GM21423 (cell line): ENCODE measurements around the gene MAGI2.
A peak's percentile ranks its signal among the peaks of the same experiment; 100 is the strongest.

Experiments used
- ATAC-seq: cut with Tn5 transposase; IDR thresholded peaks from one replicate; pipeline ENCODE4 v1.9.1; 2021; ENCODE audit warnings: mild to moderate bottlenecking, moderate library complexity; ENCODE audit not compliant: unreplicated experiment

MAGI2 gene

GRCh38 chr7:78213402-78213801 is 1240.1 kb downstream of the MAGI2 start:
- ATAC-seq: no peak

- no peak for ATAC-seq
These were observed 1240.9 kb downstream of the MAGI2 start for GRCh38 chr7:78212476-78213060.

GRCh38 chr7:78207269-78207668 is 1246.2 kb downstream of the MAGI2 start:
- ATAC-seq: no peak

- no peak for ATAC-seq
These were observed 1246.7 kb downstream of the MAGI2 start for GRCh38 chr7:78206769-78207168.

GRCh38 chr7:78203042-78203720 is 1250.3 kb downstream of the MAGI2 start:
- no peak for ATAC-seq

- no peak for ATAC-seq
These were observed 1254.7 kb downstream of the MAGI2 start for GRCh38 chr7:78198756-78199155.

GRCh38 chr7:78197447-78197846 is 1256.0 kb downstream of the MAGI2 start:
- ATAC-seq: peak; percentile 58

GRCh38 chr7:78195281-78195680 is 1258.2 kb downstream of the MAGI2 start:
- ATAC-seq: no peak

- ATAC-seq: no peak
These were observed 1258.9 kb downstream of the MAGI2 start for GRCh38 chr7:78194611-78195010.

GRCh38 chr7:78191475-78192079 is 1261.9 kb downstream of the MAGI2 start:
- ATAC-seq: no peak

GRCh38 chr7:78189762-78190161 is 1263.7 kb downstream of the MAGI2 start:
- ATAC-seq: no peak

GRCh38 chr7:78185149-78185745 is 1268.2 kb downstream of the MAGI2 start:
- no peak for ATAC-seq

GRCh38 chr7:78184299-78184698 is 1269.2 kb downstream of the MAGI2 start:
- no peak for ATAC-seq

GRCh38 chr7:78179827-78180477 is 1273.5 kb downstream of the MAGI2 start:
- no peak for ATAC-seq

- no peak for ATAC-seq
These were observed 1274.3 kb downstream of the MAGI2 start for GRCh38 chr7:78179211-78179610.

GRCh38 chr7:78178319-78178718 is 1275.1 kb downstream of the MAGI2 start:
- ATAC-seq: no peak

GRCh38 chr7:78176171-78176570 is 1277.3 kb downstream of the MAGI2 start:
- no peak for ATAC-seq

- ATAC-seq: no peak
These were observed 1278.0 kb downstream of the MAGI2 start for GRCh38 chr7:78175330-78176100.

GRCh38 chr7:78173666-78174065 is 1279.8 kb downstream of the MAGI2 start:
- no peak for ATAC-seq

GRCh38 chr7:78172933-78173591 is 1280.4 kb downstream of the MAGI2 start:
- no peak for ATAC-seq
